Breast epithelium (tissue), 3 donors: ENCODE measurements around the gene C9orf153.

Experiments
- POLR2A ChIP-seq: fragments of 450-650 bp; IDR thresholded peaks from one replicate; pipeline ENCODE4 v1.6.1; 2016; ENCODE audit warnings: antibody characterized with exemption, mild to moderate bottlenecking, moderate library complexity
- TF ChIP-seq, protein P1 (sequence below), 3 donors: fragments of 450-650 bp; IDR thresholded peaks; one replicate each; pipeline ENCODE4 v1.5.1; 2016 to 2017; ENCODE audit warnings: antibody characterized with exemption in 3 of 3, mild to moderate bottlenecking in 3 of 3, moderate library complexity in 3 of 3

DNA sequence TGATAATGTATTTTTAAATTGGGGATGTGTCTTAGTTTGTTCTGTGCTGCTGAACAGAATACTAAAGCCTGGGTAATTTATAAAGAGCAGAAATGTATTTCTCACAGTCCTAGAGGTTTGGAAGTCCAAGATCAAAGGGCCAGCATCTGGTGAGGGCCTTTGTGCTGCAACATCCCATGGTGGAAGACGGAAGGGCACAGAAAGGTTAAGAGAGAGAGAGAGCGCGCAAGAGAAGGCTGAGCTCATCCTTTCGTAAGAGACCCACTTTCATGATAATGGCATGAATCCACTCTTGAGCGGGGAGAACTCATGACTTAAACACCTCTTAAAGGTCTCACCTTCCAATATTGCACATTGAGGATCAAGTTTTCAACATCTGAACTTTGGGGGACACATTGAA lies 81.0 kb downstream of the C9orf153 start:
- TF ChIP-seq POLR2A: no peak
- TF ChIP-seq, protein P1, sequence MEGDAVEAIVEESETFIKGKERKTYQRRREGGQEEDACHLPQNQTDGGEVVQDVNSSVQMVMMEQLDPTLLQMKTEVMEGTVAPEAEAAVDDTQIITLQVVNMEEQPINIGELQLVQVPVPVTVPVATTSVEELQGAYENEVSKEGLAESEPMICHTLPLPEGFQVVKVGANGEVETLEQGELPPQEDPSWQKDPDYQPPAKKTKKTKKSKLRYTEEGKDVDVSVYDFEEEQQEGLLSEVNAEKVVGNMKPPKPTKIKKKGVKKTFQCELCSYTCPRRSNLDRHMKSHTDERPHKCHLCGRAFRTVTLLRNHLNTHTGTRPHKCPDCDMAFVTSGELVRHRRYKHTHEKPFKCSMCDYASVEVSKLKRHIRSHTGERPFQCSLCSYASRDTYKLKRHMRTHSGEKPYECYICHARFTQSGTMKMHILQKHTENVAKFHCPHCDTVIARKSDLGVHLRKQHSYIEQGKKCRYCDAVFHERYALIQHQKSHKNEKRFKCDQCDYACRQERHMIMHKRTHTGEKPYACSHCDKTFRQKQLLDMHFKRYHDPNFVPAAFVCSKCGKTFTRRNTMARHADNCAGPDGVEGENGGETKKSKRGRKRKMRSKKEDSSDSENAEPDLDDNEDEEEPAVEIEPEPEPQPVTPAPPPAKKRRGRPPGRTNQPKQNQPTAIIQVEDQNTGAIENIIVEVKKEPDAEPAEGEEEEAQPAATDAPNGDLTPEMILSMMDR (IDR thresholded peaks at IDR 0.05): no peak
